Stimulated activated CD4-positive, alpha-beta T cell treated with anti-CD3 and anti-CD28 coated beads, Interleukin-4, amount 100 ng/mL, for 24 hours (primary cell): ENCODE results near the gene SYNPO2.

Experiments
- DNase-seq: peaks from one replicate; pipeline ENCODE4 v3.0.0-alpha.2; 2020

SYNPO2 gene

DNA sequence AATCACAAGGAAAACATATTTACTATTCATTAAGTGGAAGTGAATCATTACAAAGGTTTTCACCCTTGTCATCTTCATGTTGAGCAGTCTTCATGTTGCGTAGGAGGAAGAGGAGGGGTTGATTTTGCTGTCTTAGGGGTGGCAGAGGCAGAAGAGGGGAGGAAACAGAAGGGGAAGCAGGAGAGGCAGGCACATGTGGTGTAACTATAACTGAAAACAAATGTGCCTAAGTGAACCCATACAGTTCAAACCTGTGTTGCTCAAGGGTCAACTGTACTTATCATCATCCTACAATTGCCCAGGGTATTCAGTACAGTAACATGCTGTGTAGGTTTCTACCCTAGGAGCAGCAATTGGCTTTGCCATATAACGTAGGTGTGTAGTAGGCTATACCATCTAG is 47.2 kb downstream of the SYNPO2 start:
- DNase-seq = no peak

DNA sequence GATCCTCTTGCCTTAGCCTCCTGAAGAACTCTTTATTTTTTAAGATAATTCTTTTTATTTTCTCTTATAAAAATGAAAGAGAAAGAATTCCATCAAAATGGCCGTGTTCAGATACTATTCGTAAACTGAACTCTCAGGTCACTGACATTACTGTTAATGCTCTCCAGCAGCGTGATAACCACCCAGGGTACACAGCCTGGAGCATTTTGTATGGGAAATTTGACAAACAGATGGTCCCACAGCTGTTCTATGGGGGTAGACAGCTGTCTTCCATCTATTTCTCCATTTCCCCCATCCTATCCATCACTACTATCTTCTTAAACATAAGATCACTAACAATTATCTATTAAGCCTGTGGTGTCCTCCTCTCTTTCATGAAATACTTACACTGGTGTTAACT is 47.8 kb downstream of the SYNPO2 start:
- DNase-seq = no peak

DNA sequence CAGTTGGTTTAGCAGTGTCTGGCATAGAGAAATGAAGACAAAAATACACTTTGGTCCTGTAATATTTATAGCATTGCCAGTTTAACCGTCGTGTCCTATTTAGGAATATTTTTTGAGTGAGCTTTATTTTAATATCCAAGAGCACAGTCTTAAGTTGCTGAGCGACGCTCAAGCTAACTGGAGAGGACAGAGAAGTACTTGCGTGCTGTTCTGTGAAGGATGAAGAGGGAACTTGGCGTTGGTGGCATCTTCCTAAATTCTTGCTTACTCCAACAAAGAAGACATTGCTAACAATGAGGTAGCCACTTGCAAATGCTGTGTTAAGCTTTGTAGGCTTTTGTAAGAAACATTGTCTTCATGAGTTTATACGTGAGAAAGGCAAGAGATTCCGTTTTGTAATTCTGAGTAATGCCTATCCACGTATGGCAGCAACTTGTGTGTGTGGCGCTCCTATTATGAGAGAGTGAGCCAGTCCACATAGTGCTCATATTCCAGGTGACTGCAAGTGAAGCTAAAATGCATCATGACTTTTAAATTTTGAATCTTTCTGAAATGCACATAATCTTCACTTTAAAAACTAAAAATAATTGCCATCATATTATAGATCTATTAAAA is 50.6 kb downstream of the SYNPO2 start:
- no peak for DNase-seq

DNA sequence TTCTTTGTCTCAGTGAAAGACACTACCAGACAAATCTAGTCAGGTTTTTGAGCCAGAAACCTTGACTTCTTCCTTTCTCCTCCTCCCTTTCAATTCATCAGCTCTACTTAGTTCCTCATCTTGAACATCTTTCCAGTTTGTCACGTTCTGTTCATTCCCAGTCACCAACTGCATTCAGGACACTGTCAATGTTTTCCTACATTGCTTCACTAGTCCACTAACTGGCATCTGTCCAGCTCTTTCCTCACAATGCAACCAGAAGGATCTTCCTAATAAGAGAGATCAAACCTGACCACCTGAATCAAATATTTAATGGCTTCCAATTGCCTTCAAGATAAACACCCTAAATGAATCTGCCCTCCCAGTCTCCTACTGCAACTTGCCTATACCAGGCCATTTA is 52.5 kb downstream of the SYNPO2 start:
- DNase-seq = no peak

DNA sequence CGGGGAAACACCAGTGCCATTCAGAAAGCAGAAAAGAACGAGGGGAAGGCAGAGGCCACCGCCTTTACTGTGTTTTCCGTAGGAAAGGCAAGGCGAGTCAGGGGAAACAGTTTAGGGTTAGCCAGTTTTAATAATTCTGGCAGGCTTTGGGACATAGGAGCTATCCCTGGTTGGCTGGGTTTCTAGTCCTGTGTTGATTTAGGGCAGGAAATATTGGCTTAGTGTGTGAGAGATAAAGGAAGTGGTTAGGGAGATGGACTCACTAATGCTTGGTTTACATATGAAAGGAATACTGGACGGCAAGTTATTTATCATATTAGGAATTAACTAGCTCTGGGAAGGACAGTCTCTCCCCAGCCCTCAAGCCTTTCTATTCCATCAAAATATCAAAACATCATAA is 53.1 kb downstream of the SYNPO2 start:
- DNase-seq = no peak

GRCh38 chr4:118942465-118942864 is 53.8 kb downstream of the SYNPO2 start:
- no peak for DNase-seq

- DNase-seq = no peak
Measured at GRCh38 chr4:118947095-118947494, 58.4 kb downstream of the SYNPO2 start.

- DNase-seq = no peak
Measured at GRCh38 chr4:118948545-118949144, 60.0 kb downstream of the SYNPO2 start.

- no peak for DNase-seq
Measured at GRCh38 chr4:118950224-118950623, 61.6 kb downstream of the SYNPO2 start.

GRCh38 chr4:118950929-118951570 is 62.4 kb downstream of the SYNPO2 start:
- DNase-seq = no peak

GRCh38 chr4:118953276-118953675 is 64.6 kb downstream of the SYNPO2 start:
- DNase-seq = no peak

DNA sequence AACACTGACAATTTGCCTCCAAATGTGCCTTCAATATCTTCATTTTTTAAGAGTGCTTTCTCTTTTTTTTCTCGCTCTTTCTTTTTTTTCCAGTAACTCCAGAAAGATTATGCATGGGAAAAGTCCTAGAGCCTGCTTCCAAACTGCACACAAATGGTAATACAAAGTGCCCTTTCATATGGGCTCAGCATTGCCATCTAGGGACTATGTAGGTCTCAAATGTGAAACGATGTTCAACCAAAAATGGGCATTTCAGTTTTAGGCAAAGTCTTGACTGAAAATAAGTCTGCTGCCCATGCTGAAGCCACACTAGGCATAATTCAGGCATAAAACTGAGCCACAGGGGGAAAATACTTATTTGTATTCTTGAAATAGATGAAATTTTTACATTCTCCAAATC is 65.6 kb downstream of the SYNPO2 start:
- no peak for DNase-seq

GRCh38 chr4:118955515-118955914 is 66.9 kb downstream of the SYNPO2 start:
- DNase-seq = no peak

DNA sequence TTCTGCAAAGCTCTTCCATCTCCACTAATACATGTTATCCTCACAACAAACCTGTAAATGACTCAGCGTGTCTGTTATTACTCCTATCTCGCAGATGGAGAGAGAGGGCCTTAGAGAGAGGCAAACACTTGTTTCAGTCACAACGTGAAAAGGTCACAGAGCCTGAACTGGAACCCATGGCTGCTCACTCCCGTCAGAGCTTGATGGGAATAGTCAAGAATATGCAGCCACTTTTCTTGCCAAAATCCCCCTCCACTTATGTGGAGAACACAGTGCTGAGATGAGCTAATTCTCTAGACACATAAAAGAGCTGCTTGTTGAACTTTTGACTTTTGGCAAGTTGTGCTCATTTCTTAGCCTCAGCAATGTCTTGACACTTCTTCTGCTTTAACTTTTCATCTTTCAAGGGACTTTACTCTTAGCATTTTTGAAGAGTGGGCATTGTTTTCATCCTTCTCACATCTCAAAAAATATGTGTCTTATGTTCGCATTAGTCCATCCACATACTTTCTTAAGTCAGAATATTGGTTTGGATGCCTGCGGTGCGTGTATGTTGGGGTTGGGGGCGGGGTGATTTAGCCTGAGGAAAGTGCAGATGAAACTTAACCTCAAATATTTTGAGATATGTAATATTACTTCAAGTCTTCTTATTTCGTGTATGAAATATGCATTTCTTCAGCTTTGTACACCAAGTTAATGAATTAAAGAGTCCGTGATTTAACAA is 69.2 kb downstream of the SYNPO2 start:
- no peak for DNase-seq

DNA sequence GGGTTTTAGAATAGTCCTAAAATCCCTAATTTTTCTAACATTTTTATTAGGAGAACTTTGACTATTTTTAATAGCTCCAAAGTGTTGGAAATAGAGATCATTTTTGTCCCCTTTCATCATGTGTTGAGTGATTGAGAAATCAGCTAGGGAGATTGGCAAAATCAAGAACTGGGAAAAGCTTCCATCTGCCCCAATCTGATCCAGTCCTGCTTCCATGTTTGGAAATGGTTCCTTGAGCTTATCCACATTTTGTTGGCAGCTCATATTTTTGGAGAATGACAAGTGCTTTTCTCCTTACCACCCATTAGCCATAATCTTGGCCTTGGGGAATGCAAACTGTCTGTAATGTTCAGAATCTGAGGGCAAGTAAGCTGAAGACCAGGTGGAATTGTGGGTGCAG is 73.9 kb downstream of the SYNPO2 start:
- DNase-seq = no peak

GRCh38 chr4:118964891-118965411 is 76.3 kb downstream of the SYNPO2 start:
- DNase-seq = no peak

DNA sequence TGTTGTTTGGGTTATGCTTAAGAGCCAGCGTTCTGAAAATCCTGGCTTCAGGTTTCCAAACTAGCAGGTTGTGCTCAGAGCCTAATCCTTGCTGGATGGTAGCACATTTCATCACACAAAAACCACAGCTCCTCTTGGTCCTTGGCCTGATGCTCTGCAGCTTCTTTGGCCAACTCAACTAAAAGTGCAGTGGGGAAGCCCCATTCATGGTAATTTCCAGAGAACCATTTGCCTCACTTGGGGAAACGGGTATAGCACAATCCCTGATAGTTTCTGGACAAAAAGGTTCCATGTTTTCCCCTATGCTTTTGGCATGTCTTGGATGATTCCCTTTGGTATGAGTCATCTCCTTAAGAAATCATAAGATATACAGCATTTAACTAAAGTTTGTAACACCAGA is 78.7 kb downstream of the SYNPO2 start:
- no peak for DNase-seq

DNA sequence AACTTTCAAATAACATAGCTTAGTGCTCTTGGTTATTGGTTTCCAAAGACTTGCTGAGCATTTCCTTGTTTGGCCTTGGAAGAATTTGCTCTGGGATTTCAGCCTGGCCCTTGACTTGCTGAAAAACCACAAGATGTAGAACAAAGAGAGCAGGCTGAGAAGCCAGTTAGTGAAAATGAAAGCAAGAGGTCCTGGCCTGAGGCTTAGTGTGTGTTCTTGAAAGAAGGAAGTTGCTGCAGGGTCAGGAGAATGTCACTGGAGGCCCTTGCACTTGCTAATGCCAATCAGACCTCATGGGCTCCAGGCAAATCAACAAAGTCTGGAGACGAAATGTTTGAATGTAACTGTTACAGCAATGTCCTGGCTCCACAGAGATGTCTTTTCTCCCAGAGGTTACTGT is 79.4 kb downstream of the SYNPO2 start:
- no peak for DNase-seq

GRCh38 chr4:118968813-118969212 is 80.2 kb downstream of the SYNPO2 start:
- DNase-seq = no peak

DNA sequence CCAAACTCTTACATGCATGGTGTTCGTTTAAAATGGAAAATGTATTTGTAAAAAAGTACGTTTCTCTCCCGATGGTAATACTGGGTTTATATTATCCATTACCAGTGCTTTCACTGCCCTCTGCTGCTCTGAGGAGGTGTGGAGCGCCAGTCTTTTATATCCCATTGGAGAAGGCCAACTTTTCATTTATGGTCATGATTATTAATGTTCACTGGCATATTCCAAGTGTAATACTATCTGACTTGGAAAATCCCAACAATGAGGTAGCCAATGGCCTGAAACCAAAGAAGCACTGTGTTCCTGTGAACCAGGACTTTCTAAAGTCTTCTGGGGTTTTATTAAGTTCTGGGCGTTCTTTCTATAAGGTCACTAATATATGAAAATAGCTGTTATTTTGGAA is 80.7 kb downstream of the SYNPO2 start:
- DNase-seq = no peak

DNA sequence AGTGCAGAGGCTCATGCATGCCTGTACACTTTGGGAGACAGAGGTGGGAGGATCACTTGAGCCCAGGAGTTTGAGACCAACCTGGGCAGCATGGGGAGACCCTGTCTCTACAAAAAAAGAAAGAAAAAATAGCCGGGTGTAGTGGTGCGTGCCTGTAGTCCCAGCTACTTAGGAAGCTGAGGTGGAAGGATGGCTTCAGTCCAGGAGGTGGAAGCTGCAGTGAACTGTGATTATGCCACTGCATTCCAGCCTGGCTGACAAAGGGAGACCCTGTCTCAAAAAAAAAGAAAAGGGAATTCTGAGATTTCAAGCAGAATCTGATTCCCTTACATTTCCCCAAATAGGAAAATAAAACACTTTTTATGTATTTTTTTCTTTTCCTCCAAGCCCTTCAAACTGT is 83.5 kb downstream of the SYNPO2 start:
- no peak for DNase-seq

GRCh38 chr4:118973295-118973694 is 84.6 kb downstream of the SYNPO2 start:
- DNase-seq = no peak

GRCh38 chr4:118974758-118975157 is 86.1 kb downstream of the SYNPO2 start:
- no peak for DNase-seq
